ENCODE results near the gene HYI.
"Not testable (repeated sequence)": the region's sequence is repeated elsewhere in the genome, so short reads cannot be mapped to it uniquely, and the experiment has no call there.

Gene HYI

GRCh38 chr1:43465505-43466067 is 11.9 kb upstream of the HYI start:
- no peaks in the 10 kb centered on the region for H3K9me3 ChIP-seq (ENCODE audit: control insufficient read depth in 1 of 2, low read length in 2 of 2)

GRCh38 chr1:43464681-43465504 is 11.2 kb upstream of the HYI start:
- H3K36me3 ChIP-seq (ENCODE audit: control insufficient read depth in 1 of 2, insufficient read depth in 2 of 2, low read length in 2 of 2) = no peaks in the 10 kb centered on the region
- no peak overlapping the region for H3K9ac ChIP-seq (ENCODE audit: low read depth in 1 of 2, low read length in 2 of 2)
- no peaks in the 10 kb centered on the region for H3K27me3 ChIP-seq (ENCODE audit: control insufficient read depth in 1 of 2, insufficient read depth in 2 of 2, low read length in 2 of 2)
- no peak overlapping the region for H3K27ac ChIP-seq (ENCODE audit: low read depth, low read length)
- H3K4me1 ChIP-seq (ENCODE audit: control insufficient read depth in 1 of 2, insufficient read depth in 2 of 2, low read length in 2 of 2) = peaks cover 16 to 22% of the 10 kb centered on the region in 2 donors
- H3K9me3 ChIP-seq (ENCODE audit: control insufficient read depth in 1 of 2, low read length in 2 of 2) = no peaks in the 10 kb centered on the region
- no peak overlapping the region for H3K4me3 ChIP-seq (ENCODE audit: low read depth in 1 of 2, low read length in 2 of 2)

More at GRCh38 chr1:43465505-43466067, 11.9 kb upstream of the HYI start:
- Histone ChIP-seq H3K4me3 (ENCODE audit: low read depth in 1 of 2, low read length in 2 of 2) (no peak overlapping the region), H3K36me3 (ENCODE audit: control insufficient read depth in 1 of 2, insufficient read depth in 2 of 2, low read length in 2 of 2) (no peaks in the 10 kb centered on the region), H3K27ac (ENCODE audit: low read depth, low read length) (no peak overlapping the region), H3K4me1 (ENCODE audit: control insufficient read depth in 1 of 2, insufficient read depth in 2 of 2, low read length in 2 of 2) (peaks cover 16 to 22% of the 10 kb centered on the region in 2 donors), H3K9ac (ENCODE audit: low read depth in 1 of 2, low read length in 2 of 2) (no peak overlapping the region), H3K27me3 (ENCODE audit: control insufficient read depth in 1 of 2, insufficient read depth in 2 of 2, low read length in 2 of 2) (no peaks in the 10 kb centered on the region)

- H3K36me3 ChIP-seq (ENCODE audit: control insufficient read depth in 1 of 2, insufficient read depth in 2 of 2, low read length in 2 of 2) = no peaks in the 10 kb centered on the region
- H3K9ac ChIP-seq (ENCODE audit: low read depth in 1 of 2, low read length in 2 of 2) = no peak overlapping the region
- no peak overlapping the region for H3K27ac ChIP-seq (ENCODE audit: low read depth, low read length)
- no peaks in the 10 kb centered on the region for H3K27me3 ChIP-seq (ENCODE audit: control insufficient read depth in 1 of 2, insufficient read depth in 2 of 2, low read length in 2 of 2)
- no peak overlapping the region for H3K4me3 ChIP-seq (ENCODE audit: low read depth in 1 of 2, low read length in 2 of 2)
- H3K4me1 ChIP-seq (ENCODE audit: control insufficient read depth in 1 of 2, insufficient read depth in 2 of 2, low read length in 2 of 2) = peaks cover 16 to 22% of the 10 kb centered on the region in 2 donors
- no peaks in the 10 kb centered on the region for H3K9me3 ChIP-seq (ENCODE audit: control insufficient read depth in 1 of 2, low read length in 2 of 2)
Measured at GRCh38 chr1:43463479-43463878, 9.7 kb upstream of the HYI start.

- Histone ChIP-seq H3K27me3 (ENCODE audit: control insufficient read depth in 1 of 2, insufficient read depth in 2 of 2, low read length in 2 of 2) (no peaks in the 10 kb centered on the region), H3K4me3 (ENCODE audit: low read depth in 1 of 2, low read length in 2 of 2) (no peak overlapping the region), H3K9me3 (ENCODE audit: control insufficient read depth in 1 of 2, low read length in 2 of 2) (no peaks in the 10 kb centered on the region), H3K27ac (ENCODE audit: low read depth, low read length) (no peak overlapping the region), H3K9ac (ENCODE audit: low read depth in 1 of 2, low read length in 2 of 2) (no peak overlapping the region), H3K36me3 (ENCODE audit: control insufficient read depth in 1 of 2, insufficient read depth in 2 of 2, low read length in 2 of 2) (no peaks in the 10 kb centered on the region), H3K4me1 (ENCODE audit: control insufficient read depth in 1 of 2, insufficient read depth in 2 of 2, low read length in 2 of 2) (peaks cover 14 to 19% of the 10 kb centered on the region in 2 donors)
Measured at GRCh38 chr1:43460988-43461693, 7.4 kb upstream of the HYI start.

GRCh38 chr1:43458379-43458778 is 4.6 kb upstream of the HYI start:
- H3K9ac ChIP-seq (ENCODE audit: low read depth in 1 of 2, low read length in 2 of 2); H3K36me3 ChIP-seq (ENCODE audit: control insufficient read depth in 1 of 2, insufficient read depth in 2 of 2, low read length in 2 of 2); H3K9me3 ChIP-seq (ENCODE audit: control insufficient read depth in 1 of 2, low read length in 2 of 2); H3K4me3 ChIP-seq (ENCODE audit: low read depth in 1 of 2, low read length in 2 of 2); H3K27me3 ChIP-seq (ENCODE audit: control insufficient read depth in 1 of 2, insufficient read depth in 2 of 2, low read length in 2 of 2); H3K27ac ChIP-seq (ENCODE audit: low read depth, low read length): not testable (repeated sequence)
- peaks cover 17 to 22% of the 10 kb centered on the region in 2 donors for H3K4me1 ChIP-seq (ENCODE audit: control insufficient read depth in 1 of 2, insufficient read depth in 2 of 2, low read length in 2 of 2)

- Histone ChIP-seq H3K4me1 (ENCODE audit: control insufficient read depth in 1 of 2, insufficient read depth in 2 of 2, low read length in 2 of 2) (peaks cover 25 to 27% of the 10 kb centered on the region in 2 donors), H3K36me3 (ENCODE audit: control insufficient read depth in 1 of 2, insufficient read depth in 2 of 2, low read length in 2 of 2) (peaks cover 7 to 21% of the 10 kb centered on the region in 2 donors), H3K27ac (ENCODE audit: low read depth, low read length) (no peak overlapping the region), H3K9ac (ENCODE audit: low read depth in 1 of 2, low read length in 2 of 2) (peak overlapping the region in 1 of 2 donors; percentile 44), H3K27me3 (ENCODE audit: control insufficient read depth in 1 of 2, insufficient read depth in 2 of 2, low read length in 2 of 2) (no peaks in the 10 kb centered on the region), H3K9me3 (ENCODE audit: control insufficient read depth in 1 of 2, low read length in 2 of 2) (no peaks in the 10 kb centered on the region), H3K4me3 (ENCODE audit: low read depth in 1 of 2, low read length in 2 of 2) (peak overlapping the region; percentile 5 to 63)
Measured at GRCh38 chr1:43455213-43455889, 1.6 kb upstream of the HYI start.

- H3K9me3 ChIP-seq (ENCODE audit: control insufficient read depth in 1 of 2, low read length in 2 of 2) = no peaks in the 10 kb centered on the region
- no peaks in the 10 kb centered on the region for H3K27me3 ChIP-seq (ENCODE audit: control insufficient read depth in 1 of 2, insufficient read depth in 2 of 2, low read length in 2 of 2)
- peaks cover 25 to 27% of the 10 kb centered on the region in 2 donors for H3K4me1 ChIP-seq (ENCODE audit: control insufficient read depth in 1 of 2, insufficient read depth in 2 of 2, low read length in 2 of 2)
- H3K4me3 ChIP-seq (ENCODE audit: low read depth in 1 of 2, low read length in 2 of 2) = peak overlapping the region; percentile 63 to 73
- peak overlapping the region; percentile 50 to 71 for H3K9ac ChIP-seq (ENCODE audit: low read depth in 1 of 2, low read length in 2 of 2)
- peak overlapping the region; percentile 67 for H3K27ac ChIP-seq (ENCODE audit: low read depth, low read length)
- H3K36me3 ChIP-seq (ENCODE audit: control insufficient read depth in 1 of 2, insufficient read depth in 2 of 2, low read length in 2 of 2) = peaks cover 16 to 30% of the 10 kb centered on the region in 2 donors
Measured at GRCh38 chr1:43454270-43455011, 710 bp upstream of the HYI start.

GRCh38 chr1:43452789-43453441 is 816 bp downstream of the HYI start:
- Histone ChIP-seq H3K27ac (ENCODE audit: low read depth, low read length) (peak overlapping the region; percentile 81), H3K4me3 (ENCODE audit: low read depth in 1 of 2, low read length in 2 of 2) (peak overlapping the region; percentile 57 to 60)

More at GRCh38 chr1:43452789-43453441, 816 bp downstream of the HYI start:
- Histone ChIP-seq H3K36me3 (ENCODE audit: control insufficient read depth in 1 of 2, insufficient read depth in 2 of 2, low read length in 2 of 2) (peaks cover 16 to 45% of the 10 kb centered on the region in 2 donors), H3K9ac (ENCODE audit: low read depth in 1 of 2, low read length in 2 of 2) (peak overlapping the region; percentile 50 to 73), H3K4me1 (ENCODE audit: control insufficient read depth in 1 of 2, insufficient read depth in 2 of 2, low read length in 2 of 2) (peaks cover 31 to 34% of the 10 kb centered on the region in 2 donors), H3K9me3 (ENCODE audit: control insufficient read depth in 1 of 2, low read length in 2 of 2) (no peaks in the 10 kb centered on the region), H3K27me3 (ENCODE audit: control insufficient read depth in 1 of 2, insufficient read depth in 2 of 2, low read length in 2 of 2) (no peaks in the 10 kb centered on the region)

Measured in duodenal mucosa (tissue), 2 donors.